H1 (cell line): ENCODE data around the gene AP1S1. TPM values are rescaled to one million over a fixed set of nuclear protein-coding genes. Genes with fewer than 3 reads are reported as not detected.

Source experiments
- CTCF ChIA-PET: fragments of 300-600 bp; sonication (Branson Sonifier 250); formaldehyde crosslinking; loops from one replicate; lab custom pipeline; 2021; ENCODE audit not compliant: partially characterized antibody; lab: Charles Lee
- POLR2A ChIA-PET: fragments of 300-600 bp; sonication (Branson Sonifier 250); formaldehyde crosslinking; loops from one replicate; lab custom pipeline; 2021; ENCODE audit warnings: inconsistent platforms; ENCODE audit not compliant: partially characterized antibody; lab: Charles Lee
- DNase-seq, 2 experiments: peaks; one replicate each; pipeline versions ENCODE4 v3.0.0 to v3.0.0-alpha.2; 2010 to 2022; ENCODE audit warnings: low spot score in 2 of 2, low read depth in 1 of 2, mixed read lengths in 1 of 2
- FAIRE-seq: peaks from 2 replicates; lab custom pipeline; 2011; peaks lifted over from hg19 to GRCh38; lab: Jason Lieb, UNC
- H2AFZ ChIP-seq: 2 replicates; pipeline ENCODE4 v1.8.1; 2012; ENCODE audit warnings: low read length, inconsistent platforms
- H2AK5ac ChIP-seq: 2 replicates; pipeline ENCODE4 v1.6.1; 2013; ENCODE audit warnings: low read depth, low read length
- H2BK120ac ChIP-seq: replicated peaks from 2 replicates; pipeline ENCODE3; 2013; ENCODE audit warnings: low read depth, low read length, inconsistent platforms
- H2BK12ac ChIP-seq: 2 replicates; pipeline ENCODE4 v1.6.1; 2013; ENCODE audit warnings: low read depth, low read length
- H2BK15ac ChIP-seq: 2 replicates; pipeline ENCODE4 v1.6.1; 2013; ENCODE audit warnings: low read length
- H2BK20ac ChIP-seq: 2 replicates; pipeline ENCODE4 v1.6.1; 2013; ENCODE audit warnings: low read length
- H2BK5ac ChIP-seq: 2 replicates; pipeline ENCODE4 v1.6.1; 2013; ENCODE audit warnings: low read depth, low read length
- H3K14ac ChIP-seq: 2 replicates; pipeline ENCODE4 v1.6.1; 2013; ENCODE audit warnings: inconsistent platforms; ENCODE audit not compliant: insufficient read length
- H3K18ac ChIP-seq: 2 replicates; pipeline ENCODE4 v1.6.1; 2013; ENCODE audit warnings: low read length; ENCODE audit errors: extremely low read depth
- H3K23ac ChIP-seq: 2 replicates; pipeline ENCODE4 v1.6.1; 2013; ENCODE audit warnings: inconsistent platforms; ENCODE audit not compliant: insufficient read length
- H3K23me2 ChIP-seq: 2 replicates; pipeline ENCODE4 v1.6.1; 2013; ENCODE audit warnings: low read depth, low read length
- H3K27ac ChIP-seq: 2 replicates; pipeline ENCODE4 v1.6.1; 2011; ENCODE audit warnings: low read depth, low read length, inconsistent platforms
- H3K27me3 ChIP-seq, 4 experiments: replicated peaks in 1 of 4; 1 replicate in 1 of 4; 2 replicates in 3 of 4; pipeline versions ENCODE4 v1.6.1 to v1.8.1; 2011 to 2013; ENCODE audit warnings: low read length in 3 of 4, mild to moderate bottlenecking in 3 of 4, inconsistent platforms in 2 of 4, mixed read lengths in 2 of 4, moderate library complexity in 1 of 4; ENCODE audit not compliant: control insufficient read depth in 3 of 4, insufficient read depth in 3 of 4; ENCODE audit errors: extremely low read depth in 1 of 4
- H3K36me3 ChIP-seq, 4 experiments: 2 replicates each; pipeline versions ENCODE4 v1.6.1 to v1.8.1; 2011 to 2013; ENCODE audit warnings: mild to moderate bottlenecking in 4 of 4, low read length in 3 of 4, moderate library complexity in 2 of 4, control low read depth in 1 of 4, inconsistent platforms in 1 of 4; ENCODE audit not compliant: insufficient read depth in 4 of 4, control insufficient read depth in 2 of 4
- H3K4ac ChIP-seq: replicated peaks from 2 replicates; pipeline ENCODE3; 2013; ENCODE audit warnings: low read length, low read depth, mixed read lengths, inconsistent platforms; ENCODE audit not compliant: insufficient read length
- H3K4me1 ChIP-seq, 4 experiments: replicated peaks in 1 of 4; 1 replicate in 1 of 4; 2 replicates in 3 of 4; pipeline versions ENCODE4 v1.6.1 to v1.8.1; 2011 to 2013; ENCODE audit warnings: low read length in 3 of 4, inconsistent platforms in 2 of 4, mixed read lengths in 1 of 4; ENCODE audit not compliant: insufficient read depth in 4 of 4, control insufficient read depth in 3 of 4
- H3K4me2 ChIP-seq, 2 experiments: 2 replicates each; pipeline versions ENCODE4 v1.6.1 to v1.8.1; 2011 to 2013; ENCODE audit warnings: low read depth in 2 of 2, low read length in 2 of 2, control low read depth in 1 of 2, inconsistent platforms in 1 of 2, mild to moderate bottlenecking in 1 of 2; ENCODE audit not compliant: insufficient read depth in 1 of 2
- H3K4me3 ChIP-seq, 4 experiments: fragments of 200-600, 300-600 bp in 1 of 4; sonication (generic), shearing (Covaris generic), sonication (Bioruptor Twin) in 1 of 4; 2 replicates each; pipeline versions ENCODE4 v1.5.1 to v1.8.1; 2011 to 2016; ENCODE audit warnings: low read length in 4 of 4, low read depth in 3 of 4, control low read depth in 2 of 4, inconsistent platforms in 2 of 4, mild to moderate bottlenecking in 2 of 4, mixed read lengths in 1 of 4, moderate library complexity in 1 of 4; ENCODE audit not compliant: insufficient read depth in 2 of 4; ENCODE audit errors: extremely low read depth in 1 of 4
- H3K56ac ChIP-seq: replicated peaks from 2 replicates; pipeline ENCODE3; 2013; ENCODE audit warnings: low read depth, mild to moderate bottlenecking, mixed read lengths, low read length, inconsistent platforms; ENCODE audit not compliant: insufficient read length
- H3K79me1 ChIP-seq: 2 replicates; pipeline ENCODE4 v1.6.1; 2013; ENCODE audit warnings: low read depth, low read length, control low read depth
- H3K79me2 ChIP-seq, 2 experiments: 2 replicates each; pipeline versions ENCODE4 v1.6.1 to v1.8.1; 2012 to 2013; ENCODE audit warnings: low read length in 2 of 2, mild to moderate bottlenecking in 2 of 2, inconsistent platforms in 1 of 2; ENCODE audit not compliant: insufficient read depth in 2 of 2, control insufficient read depth in 1 of 2
- H3K9ac ChIP-seq, 4 experiments: replicated peaks in 1 of 4; 1 replicate in 1 of 4; 2 replicates in 3 of 4; pipeline versions ENCODE4 v1.6.1 to v1.8.1; 2011 to 2013; ENCODE audit warnings: low read depth in 3 of 4, low read length in 3 of 4, control low read depth in 2 of 4, mild to moderate bottlenecking in 2 of 4, moderate library complexity in 2 of 4, inconsistent platforms in 1 of 4; ENCODE audit errors: extremely low read depth in 1 of 4
- H3K9me3 ChIP-seq, 2 experiments: 2 replicates each; pipeline versions ENCODE4 v1.6.1 to v1.8.1; 2012 to 2013; ENCODE audit warnings: mild to moderate bottlenecking in 2 of 2, moderate library complexity in 2 of 2, control low read depth in 1 of 2, inconsistent platforms in 1 of 2, low read depth in 1 of 2, low read length in 1 of 2, mixed read lengths in 1 of 2; ENCODE audit not compliant: insufficient read depth in 2 of 2
- H4K20me1 ChIP-seq, 2 experiments: replicated peaks in 1 of 2; 2 replicates each; pipeline versions ENCODE3 to v1.8.1; 2011 to 2013; ENCODE audit warnings: inconsistent platforms in 2 of 2, low read length in 2 of 2, mild to moderate bottlenecking in 1 of 2; ENCODE audit not compliant: insufficient read depth in 2 of 2, control insufficient read depth in 1 of 2
- H4K5ac ChIP-seq: 2 replicates; pipeline ENCODE4 v1.6.1; 2013; ENCODE audit warnings: low read length, low read depth, mixed read lengths, inconsistent platforms; ENCODE audit not compliant: insufficient read length
- H4K8ac ChIP-seq: 2 replicates; pipeline ENCODE4 v1.8.0; 2013; ENCODE audit warnings: mild to moderate bottlenecking, moderate library complexity, low read length, inconsistent platforms; ENCODE audit not compliant: insufficient read depth; ENCODE audit errors: extremely low read depth
- H4K91ac ChIP-seq: replicated peaks from 2 replicates; pipeline ENCODE3; 2013; ENCODE audit warnings: low read length, mixed read lengths, inconsistent platforms; ENCODE audit not compliant: insufficient read length
- CHD1 ChIP-seq: IDR thresholded peaks from 2 replicates; pipeline ENCODE4 v1.6.1; 2012; ENCODE audit warnings: low read depth, low read length, improper control_type of control experiment
- FOSL1 ChIP-seq: IDR thresholded peaks from 2 replicates; pipeline ENCODE4 v1.6.1; 2011; ENCODE audit warnings: mild to moderate bottlenecking, low read depth, low read length, moderate library complexity; ENCODE audit not compliant: insufficient read depth
- MAFK ChIP-seq: IDR thresholded peaks from 2 replicates; pipeline ENCODE4 v1.6.1; 2012; ENCODE audit warnings: low read depth, mild to moderate bottlenecking, improper control_type of control experiment, low read length
- POU5F1 ChIP-seq: IDR thresholded peaks from 2 replicates; pipeline ENCODE4 v1.6.1; 2011; ENCODE audit warnings: low read depth, mild to moderate bottlenecking, low read length, moderate library complexity
- SIN3A ChIP-seq, 2 experiments: IDR thresholded peaks in 1 of 2; conservative IDR thresholded peaks in 1 of 2; 2 replicates each; pipeline ENCODE4 v1.6.1; 2011 to 2012; ENCODE audit warnings: low read length in 2 of 2, improper control_type of control experiment in 1 of 2, low read depth in 1 of 2, mild to moderate bottlenecking in 1 of 2
- SP4 ChIP-seq: IDR thresholded peaks from 2 replicates; pipeline ENCODE4 v1.6.1; 2012; ENCODE audit warnings: low read length, inconsistent platforms
- TAF7 ChIP-seq: optimal IDR thresholded peaks from 2 replicates; pipeline ENCODE3; 2011; ENCODE audit warnings: low read depth, mild to moderate bottlenecking, inconsistent platforms, low read length, moderate library complexity, borderline replicate concordance
- TCF12 ChIP-seq: IDR thresholded peaks from 2 replicates; pipeline ENCODE4 v1.6.1; 2011; ENCODE audit warnings: low read depth, mild to moderate bottlenecking, low read length
- WGBS, 2 experiments: shearing (Covaris generic) in 1 of 2; methylation state at CpG; one replicate each; pipeline versions ENCODE4 v1.1.6 to v1.1.7; 2013 to 2015; ENCODE audit warnings: low lambda C conversion rate in 2 of 2, mixed read lengths in 2 of 2, inconsistent platforms in 1 of 2, low coverage in 1 of 2, missing lambda C conversion rate in 1 of 2; ENCODE audit not compliant: insufficient replicate concordance in 2 of 2, insufficient coverage in 1 of 2, insufficient read length in 1 of 2; ENCODE audit errors: extremely low coverage in 1 of 2, missing lambda C conversion rate in 1 of 2; 5-methylcytosine and 5-hydroxymethylcytosine counted together
- polyA plus RNA-seq, 7 experiments: library from polyadenylated mRNA; depleted of rRNA in 3 of 7; stranded (reverse) in 5 of 7; unstranded in 2 of 7; fragments of >200 nt in 5 of 7; fragments of 200-250 nt in 2 of 7; gene quantifications; 1 replicate in 5 of 7; 2 replicates in 1 of 7; 4 replicates in 1 of 7; pipeline versions ENCODE4 v1.2.1 to v1.2.3, GENCODE V29; 2011 to 2013; ENCODE audit warnings: missing spikeins in 2 of 7, mixed read lengths in 2 of 7
- total RNA-seq: library from RNA; stranded (reverse); fragmentation: NEBNext Ultra II Directional; extraction: Animal tissue kit (Norgen Biotek cat#: 25700); gene quantifications from 2 replicates; pipeline ENCODE4 v1.2.1, GENCODE V29; 2021
- TF ChIP-seq, protein P1 (sequence below): IDR thresholded peaks from 2 replicates; pipeline ENCODE4 v1.6.1; 2011; ENCODE audit warnings: low read length, improper control_type of control experiment

AP1S1 gene
- total and polyA plus RNA-seq, 2 of the 8 experiments (the other 6 are each of a cell fraction or from before 2014, with no cell fraction given) = 56.1 to 59.3 TPM

DNA sequence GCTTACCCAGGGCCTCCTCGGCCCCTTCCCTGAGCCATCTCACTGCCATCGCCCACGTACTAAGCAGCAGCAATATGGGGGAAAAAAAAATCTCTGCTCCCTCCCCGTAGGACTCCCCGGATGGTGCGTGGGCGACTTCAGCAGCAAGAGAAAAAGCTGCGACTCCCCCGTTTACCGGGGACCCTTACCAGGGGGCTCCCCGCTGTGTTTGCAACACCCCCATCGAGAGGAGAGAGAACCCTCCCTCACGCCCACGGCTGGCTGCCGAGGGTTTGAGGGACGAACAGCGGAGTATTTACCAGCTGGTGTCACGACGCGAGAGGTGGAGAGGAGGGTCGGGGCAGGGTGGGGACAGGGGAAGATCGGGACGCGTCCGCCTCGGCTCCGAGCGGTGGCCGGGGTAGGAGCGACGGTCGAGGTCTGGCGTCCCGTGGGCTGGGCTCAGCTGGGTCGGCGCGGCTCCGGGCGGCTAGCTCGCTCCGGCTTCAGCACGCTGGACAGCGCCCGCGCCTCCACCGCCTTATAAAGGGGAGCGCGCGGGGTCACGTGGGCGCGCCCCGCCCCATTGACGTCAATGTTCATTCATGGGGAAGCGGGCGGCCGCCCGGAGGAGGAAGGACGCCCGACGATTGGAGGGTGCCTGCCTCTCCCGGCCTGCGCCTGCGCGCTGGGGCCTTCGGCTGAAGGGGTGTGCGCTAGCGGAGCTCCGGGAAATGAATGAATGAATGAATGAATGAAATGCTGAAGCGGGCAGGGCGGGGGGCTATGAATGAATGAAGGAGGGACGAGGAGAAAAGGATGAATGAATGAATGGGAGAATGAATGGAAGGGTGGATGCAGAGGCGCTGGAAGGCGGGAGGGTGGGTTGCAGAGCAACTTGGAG is 11.0 kb downstream of the AP1S1 start, which contains the start of gene VGF:
Gene VGF, minus strand, starts transcription at position 495 of the 883 bp plus-strand sequence. CDS start 726 bp downstream, outside the sequence.
- Histone ChIP-seq H3K27ac (no peak within 1 kb of the TSS), H3K27me3 (peaks cover 17 to 67% (median 48%) of the 10 kb centered on the region in 4 experiments)
- TF ChIP-seq TCF12 (0 out of 2 replicates have a peak, but pooled peaks have one; percentile 41), MAFK (no peak), FOSL1 (no peak), POU5F1 (no peak), SP4 (peak; percentile 68), CHD1 (no peak), SIN3A (conservative IDR thresholded peaks at IDR 0.05 in 1 of 2, IDR thresholded peaks at IDR 0.05 in 1 of 2; ENCODE audit: low read depth in 1 of 2, low read length in 2 of 2) (peak; percentile 98 to 99), TAF7 (peak; percentile 69)
- TF ChIP-seq, protein P1, sequence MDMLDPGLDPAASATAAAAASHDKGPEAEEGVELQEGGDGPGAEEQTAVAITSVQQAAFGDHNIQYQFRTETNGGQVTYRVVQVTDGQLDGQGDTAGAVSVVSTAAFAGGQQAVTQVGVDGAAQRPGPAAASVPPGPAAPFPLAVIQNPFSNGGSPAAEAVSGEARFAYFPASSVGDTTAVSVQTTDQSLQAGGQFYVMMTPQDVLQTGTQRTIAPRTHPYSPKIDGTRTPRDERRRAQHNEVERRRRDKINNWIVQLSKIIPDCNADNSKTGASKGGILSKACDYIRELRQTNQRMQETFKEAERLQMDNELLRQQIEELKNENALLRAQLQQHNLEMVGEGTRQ = peak; percentile 97

More for the DNA sequence above, 11.0 kb downstream of the AP1S1 start, which contains the start of gene VGF:
- Histone ChIP-seq H3K18ac (peak within 1 kb of the TSS; percentile 83), H2AFZ (no peak within 1 kb of the TSS), H2BK5ac (no peak within 1 kb of the TSS), H3K4me1 (peaks cover 21 to 64% (median 43%) of the 10 kb centered on the region in 4 experiments), H4K91ac (no peak within 1 kb of the TSS), H4K5ac (no peak within 1 kb of the TSS), H3K79me2 (no peaks in the 10 kb centered on the region), H3K4ac (no peak within 1 kb of the TSS), H3K36me3 (no peaks in the 10 kb centered on the region), H3K23ac (no peak within 1 kb of the TSS), H3K14ac (no peak within 1 kb of the TSS), H3K56ac (no peak within 1 kb of the TSS), H3K9ac (no peak within 1 kb of the TSS), H2AK5ac (no peak within 1 kb of the TSS), H4K20me1 (peaks cover 7 to 10% of the 10 kb centered on the region in 2 experiments), H3K4me3 (peak within 1 kb of the TSS; percentile 46 to 74 (median 55)), H2BK12ac (no peak within 1 kb of the TSS), H3K4me2 (peak within 1 kb of the TSS; percentile 44 to 90), H3K9me3 (no peaks in the 10 kb centered on the region), H3K23me2 (peaks cover 38% of the 10 kb centered on the region), H4K8ac (no peak within 1 kb of the TSS), H2BK15ac (no peak within 1 kb of the TSS), H2BK20ac (no peak within 1 kb of the TSS), H3K79me1 (no peaks in the 10 kb centered on the region), H2BK120ac (no peak within 1 kb of the TSS)
- FAIRE-seq = no peak
- peak; percentile 93 to 98 for DNase-seq
- CTCF ChIA-PET = interaction anchor here (0.6 to 5.7 kb wide), 11 partner anchors 9 to 79 kb away, joined by 3 to 46 read pairs (median 4); partner anchors contain the start of genes FIS1 and SERPINE1
- POLR2A ChIA-PET = interaction anchor here (0.7 to 2.6 kb wide), 7 partner anchors 9 to 204 kb away, joined by 3 to 20 read pairs (median 5); partner anchors contain the start of genes AP1S1, PLOD3 and ZNHIT1
- WGBS, 2 experiments = 3% methylated on average over 43 of the region's 74 CpGs; no CpG with 5 or more reads in 1 of the 2 experiments
